Prostate gland (tissue), 2 donors: Measurements from ENCODE around the gene CSNK2A1.

Source experiments
- POLR2A ChIP-seq: fragments of 450-650 bp; IDR thresholded peaks from one replicate; pipeline ENCODE4 v1.6.1; 2016; ENCODE audit warnings: antibody characterized with exemption, mild to moderate bottlenecking
- TF ChIP-seq, protein P1 (sequence below), 4 experiments: fragments of 200-600 bp in 2 of 4; fragments of 450-650 bp in 2 of 4; sonication (generic) in 2 of 4; IDR thresholded peaks; 1 replicate in 3 of 4; 2 replicates in 1 of 4; pipeline ENCODE4 v1.5.1; 2016 to 2019; ENCODE audit warnings: antibody characterized with exemption in 4 of 4, mild to moderate bottlenecking in 2 of 4, moderate library complexity in 2 of 4

DNA sequence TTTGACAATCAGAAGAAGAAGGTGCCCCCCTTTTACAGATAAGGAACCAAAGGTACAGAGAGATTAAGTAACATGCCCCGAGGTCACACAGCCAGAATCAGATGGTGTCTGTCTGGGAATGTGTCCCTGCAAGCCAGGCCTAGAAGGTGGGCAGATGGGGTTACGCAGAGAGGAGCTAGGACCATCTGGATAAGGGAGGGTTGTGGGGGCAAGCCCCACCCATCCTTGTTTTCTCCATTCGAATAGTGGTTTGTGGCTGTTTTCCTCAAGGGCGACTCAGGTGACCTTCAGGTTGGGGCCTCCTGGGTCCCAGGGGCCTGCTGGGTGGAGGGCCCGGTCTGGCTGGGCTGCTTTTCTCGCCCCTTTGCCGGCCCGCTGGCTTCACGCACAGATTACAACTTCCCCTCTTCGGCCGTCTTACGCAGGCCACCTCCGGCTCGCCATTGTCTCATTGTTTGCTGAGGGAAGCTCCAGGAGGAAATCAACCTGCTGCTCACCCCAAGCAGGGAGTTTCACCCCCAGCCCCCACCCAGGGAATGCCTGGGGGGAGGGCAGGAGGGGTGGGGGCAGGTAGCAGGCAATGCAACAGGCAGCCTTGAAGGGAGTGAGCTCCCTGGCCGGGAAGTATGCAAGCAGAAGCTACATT lies 30.8 kb upstream of the CSNK2A1 start:
- TF ChIP-seq, protein P1, sequence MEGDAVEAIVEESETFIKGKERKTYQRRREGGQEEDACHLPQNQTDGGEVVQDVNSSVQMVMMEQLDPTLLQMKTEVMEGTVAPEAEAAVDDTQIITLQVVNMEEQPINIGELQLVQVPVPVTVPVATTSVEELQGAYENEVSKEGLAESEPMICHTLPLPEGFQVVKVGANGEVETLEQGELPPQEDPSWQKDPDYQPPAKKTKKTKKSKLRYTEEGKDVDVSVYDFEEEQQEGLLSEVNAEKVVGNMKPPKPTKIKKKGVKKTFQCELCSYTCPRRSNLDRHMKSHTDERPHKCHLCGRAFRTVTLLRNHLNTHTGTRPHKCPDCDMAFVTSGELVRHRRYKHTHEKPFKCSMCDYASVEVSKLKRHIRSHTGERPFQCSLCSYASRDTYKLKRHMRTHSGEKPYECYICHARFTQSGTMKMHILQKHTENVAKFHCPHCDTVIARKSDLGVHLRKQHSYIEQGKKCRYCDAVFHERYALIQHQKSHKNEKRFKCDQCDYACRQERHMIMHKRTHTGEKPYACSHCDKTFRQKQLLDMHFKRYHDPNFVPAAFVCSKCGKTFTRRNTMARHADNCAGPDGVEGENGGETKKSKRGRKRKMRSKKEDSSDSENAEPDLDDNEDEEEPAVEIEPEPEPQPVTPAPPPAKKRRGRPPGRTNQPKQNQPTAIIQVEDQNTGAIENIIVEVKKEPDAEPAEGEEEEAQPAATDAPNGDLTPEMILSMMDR (IDR thresholded peaks at IDR 0.05): no peak
- no peak for TF ChIP-seq POLR2A
